HG02970 (cell line): Measurements from ENCODE around the gene CES4A.
"Not testable (repeated sequence)": the region's sequence is repeated elsewhere in the genome, so short reads cannot be mapped to it uniquely, and the experiment has no call there.

ENCODE experiments used
- ATAC-seq: cut with Tn5 transposase; IDR thresholded peaks from one replicate; pipeline ENCODE4 v1.9.1; 2021; ENCODE audit warnings: mild to moderate bottlenecking, moderate library complexity, moderate number of reproducible peaks; ENCODE audit not compliant: unreplicated experiment, low FRiP score

Gene CES4A

DNA sequence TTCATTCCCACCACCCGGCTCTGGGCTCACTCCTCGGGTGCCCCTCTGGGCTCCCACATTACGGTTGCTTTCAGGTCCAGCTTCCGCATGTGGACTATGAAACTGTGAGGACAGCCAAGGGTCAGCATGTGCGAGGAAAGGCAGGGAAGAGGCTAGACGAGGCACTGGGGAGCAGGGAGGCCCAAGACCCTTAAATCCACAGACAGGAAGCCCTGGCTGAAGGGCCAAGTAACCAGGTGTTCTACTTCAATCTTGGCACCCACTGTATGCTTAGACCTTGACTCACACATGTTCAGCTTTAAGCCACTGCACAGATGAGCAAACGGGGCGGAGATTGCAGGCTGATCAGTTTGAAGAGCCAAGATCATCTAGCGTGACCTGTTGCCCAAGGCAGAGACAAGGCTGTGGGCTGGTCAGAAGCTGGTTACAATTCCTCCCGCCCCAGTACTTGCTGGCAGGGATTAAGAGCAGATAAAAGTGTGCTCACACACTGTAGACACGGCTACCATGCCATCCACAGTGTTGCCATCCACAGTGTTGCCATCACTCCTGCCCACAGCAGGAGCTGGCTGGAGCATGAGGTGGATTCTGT is at the start of gene CES4A:
CES4A (plus strand) TSS at position 393 of the 592 bp plus-strand sequence; CDS start at position 577, 184 bp downstream.
- ATAC-seq, result no peak

- no peak for ATAC-seq
Measured at GRCh38 chr16:66939366-66939765, 49.0 kb upstream of the CES4A start.

DNA sequence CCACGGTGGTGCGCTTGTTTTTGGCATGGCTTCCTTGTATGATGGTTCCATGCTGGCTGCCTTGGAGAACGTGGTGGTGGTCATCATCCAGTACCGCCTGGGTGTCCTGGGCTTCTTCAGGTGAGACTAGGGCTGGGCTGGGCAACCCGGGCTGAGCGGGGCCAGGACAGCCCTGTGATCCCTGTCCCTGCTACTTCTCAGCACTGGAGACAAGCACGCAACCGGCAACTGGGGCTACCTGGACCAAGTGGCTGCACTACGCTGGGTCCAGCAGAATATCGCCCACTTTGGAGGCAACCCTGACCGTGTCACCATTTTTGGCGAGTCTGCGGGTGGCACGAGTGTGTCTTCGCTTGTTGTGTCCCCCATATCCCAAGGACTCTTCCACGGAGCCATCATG is 48.2 kb upstream of the CES4A start:
- ATAC-seq, result no peak

DNA sequence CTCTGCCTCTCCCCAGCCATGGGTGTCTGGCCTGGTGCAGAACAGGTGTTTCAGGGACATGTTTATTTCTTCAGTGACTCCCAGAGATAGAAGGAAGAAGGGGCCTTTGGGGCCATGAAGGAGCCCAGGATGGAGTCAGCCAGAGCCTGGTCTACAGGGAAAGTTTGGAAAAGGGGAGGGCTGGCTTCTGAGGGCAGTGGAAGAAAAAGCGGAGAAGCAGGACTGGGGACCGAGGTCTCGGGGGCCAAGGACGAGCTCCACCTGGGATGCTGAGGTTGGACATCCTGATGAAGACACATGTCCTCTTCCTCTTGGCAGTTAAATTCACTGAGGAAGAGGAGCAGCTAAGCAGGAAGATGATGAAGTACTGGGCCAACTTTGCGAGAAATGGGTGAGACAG is 45.4 kb upstream of the CES4A start:
- no peak for ATAC-seq

DNA sequence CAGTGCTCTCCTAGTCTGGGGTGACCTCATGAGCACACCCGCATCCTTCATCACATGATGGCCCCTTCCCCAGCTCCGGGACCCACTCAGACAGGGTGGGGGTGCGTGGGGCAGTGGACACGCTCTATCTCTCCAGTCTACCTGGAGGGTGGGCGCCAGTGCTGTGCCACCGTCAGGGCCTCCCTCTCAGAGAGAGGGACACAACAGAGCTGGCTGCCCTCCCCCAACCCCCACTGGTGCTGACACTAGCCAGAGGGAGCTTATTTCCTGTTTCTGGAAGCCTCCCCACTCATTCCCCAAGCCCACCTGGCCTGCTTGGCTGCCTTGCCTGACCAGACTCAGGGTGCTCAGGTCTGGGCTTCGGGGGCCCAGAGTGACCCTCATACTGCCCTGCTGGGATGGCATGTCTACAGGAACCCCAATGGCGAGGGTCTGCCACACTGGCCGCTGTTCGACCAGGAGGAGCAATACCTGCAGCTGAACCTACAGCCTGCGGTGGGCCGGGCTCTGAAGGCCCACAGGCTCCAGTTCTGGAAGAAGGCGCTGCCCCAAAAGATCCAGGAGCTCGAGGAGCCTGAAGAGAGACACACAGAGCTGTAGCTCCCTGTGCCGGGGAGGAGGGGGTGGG is 44.8 kb upstream of the CES4A start:
- ATAC-seq, result no peak

DNA sequence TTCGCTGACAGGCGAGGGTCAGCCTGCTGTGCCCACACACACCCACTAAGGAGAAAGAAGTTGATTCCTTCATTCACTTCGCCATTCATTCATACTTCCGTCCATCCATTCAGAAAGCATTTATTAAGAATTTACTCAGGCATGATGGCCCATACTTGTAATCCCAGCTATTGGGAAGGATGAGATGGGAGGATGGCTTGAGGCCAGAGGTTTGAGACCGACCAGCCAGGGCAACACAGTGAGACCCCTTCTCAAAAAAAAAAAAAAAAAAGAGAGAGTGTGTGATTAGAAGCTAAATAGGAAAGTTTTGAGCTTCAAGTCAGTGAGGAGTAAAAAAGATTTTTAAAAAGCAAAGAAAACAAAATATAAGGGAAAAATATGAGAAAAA is 44.3 kb upstream of the CES4A start:
- no peak for ATAC-seq

- not testable (repeated sequence) for ATAC-seq
Measured at GRCh38 chr16:66944971-66945370, 43.4 kb upstream of the CES4A start.

- no peak for ATAC-seq
Measured at GRCh38 chr16:66945939-66946338, 42.5 kb upstream of the CES4A start.

GRCh38 chr16:66946541-66946940 is 41.8 kb upstream of the CES4A start:
- ATAC-seq, result no peak

- no peak for ATAC-seq
Measured at GRCh38 chr16:66946974-66947301, 41.5 kb upstream of the CES4A start.

DNA sequence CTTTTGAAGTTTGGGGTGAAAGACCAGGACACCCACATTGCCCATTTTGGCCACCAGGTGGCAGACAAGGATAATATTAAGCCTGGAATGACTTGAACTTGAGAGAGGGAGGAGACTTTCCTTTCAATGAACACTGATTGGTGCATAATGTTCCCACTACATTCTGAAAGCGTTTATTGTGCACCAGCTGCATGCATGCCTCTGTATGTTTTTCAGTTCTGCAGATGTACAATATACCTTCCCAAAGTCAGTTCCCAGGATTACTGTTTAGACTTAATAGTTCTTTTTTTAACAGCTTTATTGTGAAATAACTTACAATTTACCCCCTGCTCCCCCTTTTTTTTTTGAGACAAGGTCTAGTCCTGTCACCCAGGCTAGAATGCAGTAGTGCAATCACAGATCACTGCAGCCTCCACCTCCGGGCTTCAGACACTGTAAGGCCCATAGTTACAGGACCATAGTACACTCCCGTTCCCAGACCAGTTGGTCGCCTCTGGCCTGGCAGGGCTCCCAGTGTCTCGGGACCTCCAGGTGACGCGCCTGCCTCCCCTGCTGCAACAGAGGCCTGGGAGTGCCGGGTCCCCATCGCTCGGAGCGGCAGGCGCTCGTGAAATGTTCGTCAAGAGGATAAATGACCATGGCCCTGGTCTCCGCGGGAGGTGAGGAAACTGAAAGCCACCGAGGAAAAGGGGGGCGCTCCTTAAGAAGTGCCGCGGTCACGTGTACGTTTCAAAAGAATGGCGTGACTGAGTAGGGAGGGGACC is 40.9 kb upstream of the CES4A start:
- ATAC-seq, result no peak

DNA sequence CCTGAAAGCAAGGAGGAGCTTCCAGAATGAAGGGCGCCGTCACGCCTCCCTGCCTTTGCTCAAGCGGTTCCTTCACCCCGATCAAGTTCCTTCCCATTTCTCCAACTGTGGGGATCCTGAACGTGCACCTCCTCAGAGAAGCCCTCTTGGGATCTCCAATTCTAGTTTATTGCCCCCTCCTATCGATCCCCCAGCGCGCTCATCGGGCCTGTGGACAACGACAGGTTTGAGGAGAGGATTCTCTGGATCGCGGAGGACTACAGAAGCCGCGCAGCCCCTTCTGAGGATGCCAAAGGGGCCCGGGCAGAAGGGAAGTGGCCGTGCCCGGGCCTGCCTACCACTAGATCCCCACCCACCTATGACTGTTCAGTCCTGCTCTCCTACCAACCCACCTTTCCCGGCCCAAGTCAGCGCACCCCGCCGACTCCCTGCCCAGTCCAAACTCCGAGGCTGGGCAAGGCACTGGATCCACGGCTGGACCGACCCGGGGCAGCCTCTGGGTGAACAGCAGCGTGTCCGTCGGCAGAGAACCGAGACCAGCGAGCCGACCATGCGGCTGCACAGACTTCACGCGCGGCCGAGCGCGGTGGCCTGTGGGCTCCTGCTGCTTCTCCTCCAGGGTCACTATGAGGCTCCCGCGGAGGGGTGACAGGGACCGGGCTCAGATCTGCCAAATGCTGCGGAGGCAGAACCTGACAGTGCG is 40.1 kb upstream of the CES4A start:
- ATAC-seq, result no peak

GRCh38 chr16:66948837-66949225 is 39.6 kb upstream of the CES4A start:
- ATAC-seq, result no peak

DNA sequence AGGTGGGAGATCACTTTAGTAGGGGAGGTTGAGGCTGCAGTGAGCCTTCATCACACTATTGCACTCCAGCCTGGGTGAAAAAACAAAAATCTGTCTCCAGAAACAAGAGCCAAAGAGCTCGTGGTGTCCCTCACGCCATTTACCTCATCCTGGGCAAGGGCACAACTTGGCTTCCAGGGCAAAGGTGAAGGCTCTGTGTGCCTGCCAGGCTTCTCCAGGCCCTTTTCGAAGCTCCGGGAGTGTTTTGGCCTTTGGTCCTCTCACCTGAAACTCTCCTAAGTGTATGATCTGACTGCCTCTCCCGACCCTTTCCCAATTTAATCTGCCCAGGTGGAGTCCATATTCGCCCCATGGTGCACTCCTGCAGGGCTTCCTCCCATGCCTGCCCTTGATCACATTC is 38.9 kb upstream of the CES4A start:
- ATAC-seq, result no peak

- ATAC-seq, result no peak
Measured at GRCh38 chr16:66950437-66950836, 38.0 kb upstream of the CES4A start.

GRCh38 chr16:66950971-66951790 is 37.2 kb upstream of the CES4A start:
- no peak for ATAC-seq

DNA sequence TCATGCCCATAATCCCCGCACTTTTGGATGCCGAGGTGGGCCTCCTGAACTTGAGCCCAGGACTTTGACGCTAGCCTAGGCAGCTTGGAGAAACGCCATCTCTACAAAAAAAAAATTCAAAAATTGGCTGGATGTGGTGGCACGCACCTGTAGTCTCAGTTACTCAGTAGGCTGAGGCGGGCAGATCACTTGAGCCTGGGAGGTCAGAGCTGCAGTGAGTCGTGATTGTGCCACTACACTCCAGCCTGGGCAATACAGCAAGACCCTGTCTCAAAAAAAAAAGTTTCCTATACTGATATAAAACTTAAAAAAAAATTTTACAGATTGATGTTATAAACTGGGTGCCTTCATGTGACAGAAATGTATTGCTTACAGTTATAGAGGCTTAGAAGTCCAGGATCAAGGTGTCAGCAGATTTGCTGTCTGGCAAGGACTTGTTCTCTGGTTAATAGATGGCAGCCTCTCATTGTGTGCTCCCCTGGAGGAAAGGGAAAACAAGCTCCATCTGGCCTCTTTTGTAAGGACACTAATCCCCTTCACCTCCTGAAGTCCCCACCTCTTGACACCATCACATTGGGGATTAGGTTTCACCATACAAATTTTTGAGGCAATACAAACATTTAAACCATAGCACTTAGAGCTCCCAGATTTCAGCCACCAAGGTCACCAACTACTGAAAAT is 35.8 kb upstream of the CES4A start:
- ATAC-seq, result no peak

GRCh38 chr16:66953462-66954096 is 34.8 kb upstream of the CES4A start:
- ATAC-seq, result no peak

DNA sequence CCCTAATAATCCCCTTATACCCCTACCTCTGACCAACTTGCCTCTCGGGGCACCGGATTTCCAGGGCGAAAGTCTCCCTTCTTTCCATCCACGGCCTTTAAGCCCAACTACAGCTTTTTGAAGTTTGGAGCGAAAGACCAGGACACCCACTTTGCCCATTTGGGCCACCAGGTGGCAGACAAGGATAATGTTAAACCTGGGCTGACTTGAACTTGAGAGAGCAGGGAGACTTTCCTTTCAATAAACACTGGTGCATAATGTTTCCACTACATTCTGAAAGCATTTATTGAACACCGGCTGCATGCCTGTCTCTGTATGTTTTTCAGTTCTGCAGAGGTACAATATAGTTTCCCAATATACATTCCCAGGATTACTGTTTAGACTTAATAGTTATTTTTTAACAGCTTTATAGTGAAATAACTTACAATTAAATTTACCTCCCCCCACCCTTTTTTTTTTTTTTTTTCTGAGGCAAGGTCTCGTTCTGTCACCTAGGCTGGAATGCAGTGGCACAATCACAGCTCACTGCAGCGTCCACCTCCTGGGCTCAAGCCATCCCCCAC is 34.2 kb upstream of the CES4A start:
- no peak for ATAC-seq
